PC-9 (cell line): ENCODE data around the gene WNK2. TPM values are rescaled to one million over a fixed set of nuclear protein-coding genes. Genes with fewer than 3 reads are reported as not detected.

Experiments
- BruUV-seq: library from RNA; stranded (reverse); fragments of 400-500 nt; replicated peaks from 2 replicates; lab custom pipeline; 2021; lab: Mats Ljungman, UMichigan
- CTCF ChIA-PET: fragments of 300-600 bp; sonication (Branson Sonifier 250); formaldehyde crosslinking; loops from one replicate; lab custom pipeline; 2022; ENCODE audit warnings: antibody characterized with exemption; lab: Charles Lee
- POLR2A ChIA-PET: fragments of 300-600 bp; sonication (Branson Sonifier 250); formaldehyde crosslinking; loops from one replicate; lab custom pipeline; 2022; ENCODE audit warnings: antibody characterized with exemption; ENCODE audit not compliant: unreplicated experiment; lab: Charles Lee
- DNase-seq, 2 experiments: peaks; one replicate each; pipeline versions ENCODE4 v3.0.0 to v3.0.0-alpha.2; 2015 to 2022; ENCODE audit warnings: mixed read lengths in 1 of 2
- H2AFZ ChIP-seq: fragments of 200-600 bp; sonication (generic); 2 replicates; pipeline ENCODE4 v1.8.1; 2017; ENCODE audit warnings: antibody characterized with exemption
- H3F3A ChIP-seq: fragments of 200-600 bp; sonication (generic); 2 replicates; pipeline ENCODE4 v1.8.1; 2017; ENCODE audit warnings: antibody characterized with exemption, mild to moderate bottlenecking, low read depth; ENCODE audit not compliant: insufficient read depth
- H3K27ac ChIP-seq: fragments of 200-600 bp; sonication (generic); 2 replicates; pipeline ENCODE4 v1.6.1; 2016; ENCODE audit warnings: mixed run types
- H3K27me3 ChIP-seq: fragments of 200-600 bp; sonication (generic); 2 replicates; pipeline ENCODE4 v1.6.1; 2016; ENCODE audit warnings: low read depth, mixed run types; ENCODE audit not compliant: insufficient read depth
- H3K36me3 ChIP-seq: fragments of 200-600 bp; sonication (generic); 2 replicates; pipeline ENCODE4 v1.6.1; 2016; ENCODE audit warnings: low read depth, mixed run types
- H3K4me1 ChIP-seq: fragments of 200-600 bp; sonication (generic); replicated peaks from 2 replicates; pipeline ENCODE4 v1.6.1; 2016; ENCODE audit warnings: mixed run types; ENCODE audit not compliant: insufficient read depth
- H3K4me2 ChIP-seq: fragments of 200-600 bp; sonication (generic); 2 replicates; pipeline ENCODE4 v1.6.1; 2017; ENCODE audit warnings: mixed run types
- H3K4me3 ChIP-seq: fragments of 200-600 bp; sonication (generic); 2 replicates; pipeline ENCODE4 v1.6.1; 2016; ENCODE audit warnings: mixed run types
- H3K79me2 ChIP-seq: fragments of 200-600 bp; sonication (generic); 2 replicates; pipeline ENCODE4 v1.6.1; 2017; ENCODE audit warnings: low read depth, mixed run types
- H3K9me2 ChIP-seq: fragments of 200-600 bp; sonication (generic); 2 replicates; pipeline ENCODE4 v1.8.1; 2017; ENCODE audit warnings: mild to moderate bottlenecking; ENCODE audit not compliant: insufficient read depth
- H3K9me3 ChIP-seq: fragments of 200-600 bp; sonication (generic); 2 replicates; pipeline ENCODE4 v1.8.1; 2016; ENCODE audit warnings: low read depth; ENCODE audit not compliant: insufficient read depth
- H4K20me1 ChIP-seq: fragments of 200-600 bp; sonication (generic); 2 replicates; pipeline ENCODE4 v1.8.1; 2017; ENCODE audit not compliant: insufficient read depth
- CTCF ChIP-seq: fragments of 200-600 bp; sonication (generic); conservative IDR thresholded peaks from 2 replicates; pipeline ENCODE4 v1.6.1; 2017; ENCODE audit warnings: mixed run types, antibody characterized with exemption, mild to moderate bottlenecking, moderate library complexity
- EZH2 ChIP-seq: fragments of 200-600 bp; sonication (generic); IDR thresholded peaks from 2 replicates; pipeline ENCODE4 v1.8.0; 2017; ENCODE audit warnings: antibody characterized with exemption, low read depth
- intact Hi-C: fragments of 100-400 bp; cut with micrococcal nuclease; formaldehyde crosslinking; loops from one replicate; pipeline ENCODE4 v1.10.0; 2022; ENCODE audit not compliant: unreplicated experiment
- total RNA-seq: library from RNA; stranded (reverse); gene quantifications from 2 replicates; pipeline ENCODE4 v1.2.3, GENCODE V29; 2021

WNK2 gene
- total RNA-seq, 1 experiment from 2014 or later, result 44.6 TPM

- Histone ChIP-seq H2AFZ (no peak overlapping the region), H3K4me1 (no peaks in the 10 kb centered on the region), H3F3A (no peaks in the 10 kb centered on the region), H3K27ac (no peak overlapping the region), H3K36me3 (no peaks in the 10 kb centered on the region), H3K4me2 (no peak overlapping the region), H4K20me1 (no peaks in the 10 kb centered on the region), H3K9me2 (no peaks in the 10 kb centered on the region), H3K9me3 (no peaks in the 10 kb centered on the region), H3K27me3 (no peaks in the 10 kb centered on the region), H3K4me3 (no peak overlapping the region), H3K79me2 (no peaks in the 10 kb centered on the region)
- intact Hi-C loops, result loop anchor here (1.0 kb wide), 2 partner anchors 196 to 348 kb away; no protein-coding TSS in a partner anchor
- no TSS peak for BruUV-seq
- TF ChIP-seq EZH2, result no peak
- TF ChIP-seq CTCF, result no peak
- DNase-seq, result no peak
- POLR2A ChIA-PET, result no interaction called here
- CTCF ChIA-PET, result interaction anchor here (0.5 to 0.6 kb wide), 2 partner anchors 29 to 150 kb away, joined by 3 to 7 read pairs; no protein-coding TSS in a partner anchor
These were observed 121.6 kb downstream of the WNK2 start for GRCh38 chr9:93305497-93306020.

GRCh38 chr9:93306081-93306480, 122.1 kb downstream of the WNK2 start:
- Histone ChIP-seq H3K9me3 (no peaks in the 10 kb centered on the region), H3K4me3 (no peak overlapping the region), H4K20me1 (no peaks in the 10 kb centered on the region), H2AFZ (no peak overlapping the region), H3K79me2 (no peaks in the 10 kb centered on the region), H3K36me3 (no peaks in the 10 kb centered on the region), H3K9me2 (no peaks in the 10 kb centered on the region), H3K27ac (no peak overlapping the region), H3F3A (no peaks in the 10 kb centered on the region), H3K4me1 (no peaks in the 10 kb centered on the region), H3K27me3 (no peaks in the 10 kb centered on the region), H3K4me2 (no peak overlapping the region)
- TF ChIP-seq CTCF (no peak), EZH2 (no peak)
- DNase-seq, result no peak
- ChIA-PET POLR2A (no interaction called here), CTCF (interaction anchor here (0.6 kb wide), 2 partner anchors 151 to 281 kb away, joined by 6 to 7 read pairs; no protein-coding TSS in a partner anchor)
- no TSS peak for BruUV-seq
- intact Hi-C loops, result no loop called here

- TF ChIP-seq CTCF, result no peak
- no peak for TF ChIP-seq EZH2
- Histone ChIP-seq H3K27me3 (no peaks in the 10 kb centered on the region), H3F3A (no peaks in the 10 kb centered on the region), H3K4me1 (no peaks in the 10 kb centered on the region), H3K4me3 (no peak overlapping the region), H3K36me3 (no peaks in the 10 kb centered on the region), H3K9me2 (no peaks in the 10 kb centered on the region), H2AFZ (no peak overlapping the region), H4K20me1 (no peaks in the 10 kb centered on the region), H3K4me2 (no peak overlapping the region), H3K79me2 (no peaks in the 10 kb centered on the region), H3K9me3 (no peaks in the 10 kb centered on the region), H3K27ac (no peak overlapping the region)
- BruUV-seq, result no TSS peak
- no peak for DNase-seq
- ChIA-PET CTCF (interaction anchor here (0.6 kb wide), 1 partner anchor 281 kb away, joined by 6 read pairs; no protein-coding TSS in a partner anchor), POLR2A (no interaction called here)
- intact Hi-C loops, result no loop called here
These were observed 122.7 kb downstream of the WNK2 start for GRCh38 chr9:93306579-93307091.
